Measurements from ENCODE around the gene MAGI2. TPM values are rescaled to one million over a fixed set of nuclear protein-coding genes. Genes with fewer than 3 reads are reported as not detected.
A peak's percentile ranks its signal among the peaks of the same experiment; 100 is the strongest.

The MAGI2 gene
- total and polyA plus RNA-seq, 4 donors = 43.4 to 61.3 (median 50.1) TPM

GRCh38 chr7:79329464-79329863, 124.0 kb downstream of the MAGI2 start:
- H3K4me3 ChIP-seq (ENCODE audit: low read depth, low read length) = no peak overlapping the region
- DNase-seq (ENCODE audit: low read depth in 4 of 6, low spot score in 6 of 6) = peak in 1 of 6 donors; percentile 21
- H3K4me1 ChIP-seq (ENCODE audit: control insufficient read depth, insufficient read depth, low read length) = no peaks in the 10 kb centered on the region
- WGBS (ENCODE audit: insufficient coverage) = no CpG with 5 or more reads among the region's 4 CpGs
- H3K9me3 ChIP-seq (ENCODE audit: control insufficient read depth, insufficient read depth, low read length) = no peaks in the 10 kb centered on the region
- no peaks in the 10 kb centered on the region for H3K36me3 ChIP-seq (ENCODE audit: control insufficient read depth, insufficient read depth, low read length)
- no peaks in the 10 kb centered on the region for H3K27me3 ChIP-seq (ENCODE audit: control insufficient read depth, insufficient read depth, low read length)
- no peak overlapping the region for H3K27ac ChIP-seq (ENCODE audit: low read depth, low read length)

- Histone ChIP-seq H3K9me3 (ENCODE audit: control insufficient read depth, insufficient read depth, low read length) (no peaks in the 10 kb centered on the region), H3K27me3 (ENCODE audit: control insufficient read depth, insufficient read depth, low read length) (no peaks in the 10 kb centered on the region), H3K27ac (ENCODE audit: low read depth, low read length) (no peak overlapping the region), H3K36me3 (ENCODE audit: control insufficient read depth, insufficient read depth, low read length) (no peaks in the 10 kb centered on the region), H3K4me3 (ENCODE audit: low read depth, low read length) (no peak overlapping the region), H3K4me1 (ENCODE audit: control insufficient read depth, insufficient read depth, low read length) (no peaks in the 10 kb centered on the region)
- WGBS (ENCODE audit: insufficient coverage) = no CpG with 5 or more reads among the region's 2 CpGs
- DNase-seq (ENCODE audit: low read depth in 4 of 6, low spot score in 6 of 6) = no peak
Observed at GRCh38 chr7:79320741-79321473, 132.6 kb downstream of the MAGI2 start.

GRCh38 chr7:79319369-79319768, 134.1 kb downstream of the MAGI2 start:
- H3K27me3 ChIP-seq (ENCODE audit: control insufficient read depth, insufficient read depth, low read length) = no peaks in the 10 kb centered on the region
- WGBS (ENCODE audit: insufficient coverage) = 100% methylated on average over 1 of the region's 1 CpG
- no peak for DNase-seq (ENCODE audit: low read depth in 4 of 6, low spot score in 6 of 6)

DNA sequence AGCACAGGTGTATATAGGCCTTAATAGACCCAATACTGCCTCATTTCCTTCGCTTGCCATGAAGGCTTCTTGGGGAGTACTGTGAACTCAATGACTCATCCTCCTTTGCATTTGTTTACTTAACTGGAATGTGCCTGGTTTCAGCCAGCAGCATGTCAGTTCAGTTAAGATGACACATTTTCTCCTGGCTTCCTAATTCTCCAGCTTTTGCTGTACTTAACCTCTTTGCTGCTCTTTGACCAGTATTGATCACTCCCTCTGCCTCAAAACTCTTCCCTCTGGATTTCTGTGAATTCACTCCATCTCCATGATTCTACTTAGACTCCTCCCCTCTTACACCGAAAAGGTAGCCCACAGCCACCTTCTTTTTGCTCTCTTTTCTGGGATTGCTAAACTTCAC, 135.7 kb downstream of the MAGI2 start:
- no peak overlapping the region for H3K4me3 ChIP-seq (ENCODE audit: low read depth, low read length)
- H3K27ac ChIP-seq (ENCODE audit: low read depth, low read length) = no peak overlapping the region
- H3K27me3 ChIP-seq (ENCODE audit: control insufficient read depth, insufficient read depth, low read length) = no peaks in the 10 kb centered on the region
- no peaks in the 10 kb centered on the region for H3K36me3 ChIP-seq (ENCODE audit: control insufficient read depth, insufficient read depth, low read length)
- DNase-seq (ENCODE audit: low read depth in 4 of 6, low spot score in 6 of 6) = no peak
- no peaks in the 10 kb centered on the region for H3K9me3 ChIP-seq (ENCODE audit: control insufficient read depth, insufficient read depth, low read length)
- no peaks in the 10 kb centered on the region for H3K4me1 ChIP-seq (ENCODE audit: control insufficient read depth, insufficient read depth, low read length)
- WGBS (ENCODE audit: insufficient coverage) = 76% methylated on average over 2 of the region's 2 CpGs

More at GRCh38 chr7:79319369-79319768, 134.1 kb downstream of the MAGI2 start:
- Histone ChIP-seq H3K27ac (ENCODE audit: low read depth, low read length) (no peak overlapping the region), H3K4me3 (ENCODE audit: low read depth, low read length) (no peak overlapping the region), H3K9me3 (ENCODE audit: control insufficient read depth, insufficient read depth, low read length) (no peaks in the 10 kb centered on the region), H3K4me1 (ENCODE audit: control insufficient read depth, insufficient read depth, low read length) (no peaks in the 10 kb centered on the region), H3K36me3 (ENCODE audit: control insufficient read depth, insufficient read depth, low read length) (no peaks in the 10 kb centered on the region)

- Histone ChIP-seq H3K27ac (ENCODE audit: low read depth, low read length) (no peak overlapping the region), H3K9me3 (ENCODE audit: control insufficient read depth, insufficient read depth, low read length) (no peaks in the 10 kb centered on the region), H3K4me1 (ENCODE audit: control insufficient read depth, insufficient read depth, low read length) (no peaks in the 10 kb centered on the region), H3K36me3 (ENCODE audit: control insufficient read depth, insufficient read depth, low read length) (no peaks in the 10 kb centered on the region), H3K4me3 (ENCODE audit: low read depth, low read length) (no peak overlapping the region), H3K27me3 (ENCODE audit: control insufficient read depth, insufficient read depth, low read length) (no peaks in the 10 kb centered on the region)
- DNase-seq (ENCODE audit: low read depth in 4 of 6, low spot score in 6 of 6) = no peak
- 100% methylated on average over 3 of the region's 3 CpGs for WGBS (ENCODE audit: insufficient coverage)
Observed at GRCh38 chr7:79312022-79312421, 141.4 kb downstream of the MAGI2 start.

DNA sequence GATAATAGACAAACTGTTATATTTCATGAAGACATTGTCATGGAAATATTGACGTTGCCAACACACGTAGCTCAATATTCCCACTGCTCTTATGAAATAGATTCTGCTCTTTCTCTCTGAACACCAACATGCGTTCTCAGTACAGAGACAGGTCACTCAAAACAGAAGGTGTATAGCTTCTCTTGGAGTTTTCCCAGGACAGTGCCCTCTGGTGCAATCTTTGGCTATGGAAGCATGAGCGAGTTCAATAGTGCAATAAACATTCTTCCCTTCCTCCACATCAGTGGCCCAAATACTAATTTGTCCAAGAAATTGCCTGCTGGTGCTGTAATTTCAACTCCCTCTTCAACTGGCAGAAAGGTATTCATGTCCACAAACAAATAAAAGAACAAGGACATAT, 145.3 kb downstream of the MAGI2 start:
- Histone ChIP-seq H3K27ac (ENCODE audit: low read depth, low read length) (no peak overlapping the region), H3K9me3 (ENCODE audit: control insufficient read depth, insufficient read depth, low read length) (no peaks in the 10 kb centered on the region), H3K4me1 (ENCODE audit: control insufficient read depth, insufficient read depth, low read length) (no peaks in the 10 kb centered on the region), H3K4me3 (ENCODE audit: low read depth, low read length) (no peak overlapping the region), H3K36me3 (ENCODE audit: control insufficient read depth, insufficient read depth, low read length) (no peaks in the 10 kb centered on the region), H3K27me3 (ENCODE audit: control insufficient read depth, insufficient read depth, low read length) (no peaks in the 10 kb centered on the region)
- WGBS (ENCODE audit: insufficient coverage) = 57% methylated on average over 1 of the region's 4 CpGs
- DNase-seq (ENCODE audit: low read depth in 4 of 6, low spot score in 6 of 6) = peak in 2 of 6 donors; percentile 3 to 48

DNA sequence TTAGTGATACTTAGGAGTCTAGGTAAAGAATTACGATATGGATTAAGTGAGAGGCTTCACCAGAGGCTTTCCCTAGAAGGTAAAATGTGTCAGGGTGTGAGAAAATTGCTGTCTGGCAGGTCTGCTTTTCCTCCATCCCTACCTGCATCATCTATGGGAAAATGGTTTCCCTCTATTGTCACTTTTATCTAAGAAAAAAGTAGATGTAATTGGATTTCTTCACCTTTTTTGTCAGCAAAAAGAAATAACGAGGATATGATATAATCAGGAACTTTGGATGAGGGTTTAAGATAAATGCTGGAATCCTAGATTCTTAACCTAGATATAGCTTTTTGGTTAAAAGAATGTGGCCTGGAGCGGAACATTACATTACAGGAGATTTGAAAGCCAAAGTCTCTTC, 146.1 kb downstream of the MAGI2 start:
- DNase-seq (ENCODE audit: low read depth in 4 of 6, low spot score in 6 of 6) = no peak
- Histone ChIP-seq H3K9me3 (ENCODE audit: control insufficient read depth, insufficient read depth, low read length) (no peaks in the 10 kb centered on the region), H3K4me1 (ENCODE audit: control insufficient read depth, insufficient read depth, low read length) (no peaks in the 10 kb centered on the region), H3K4me3 (ENCODE audit: low read depth, low read length) (no peak overlapping the region), H3K27ac (ENCODE audit: low read depth, low read length) (no peak overlapping the region), H3K36me3 (ENCODE audit: control insufficient read depth, insufficient read depth, low read length) (no peaks in the 10 kb centered on the region), H3K27me3 (ENCODE audit: control insufficient read depth, insufficient read depth, low read length) (no peaks in the 10 kb centered on the region)
- no CpG with 5 or more reads among the region's 3 CpGs for WGBS (ENCODE audit: insufficient coverage)

DNA sequence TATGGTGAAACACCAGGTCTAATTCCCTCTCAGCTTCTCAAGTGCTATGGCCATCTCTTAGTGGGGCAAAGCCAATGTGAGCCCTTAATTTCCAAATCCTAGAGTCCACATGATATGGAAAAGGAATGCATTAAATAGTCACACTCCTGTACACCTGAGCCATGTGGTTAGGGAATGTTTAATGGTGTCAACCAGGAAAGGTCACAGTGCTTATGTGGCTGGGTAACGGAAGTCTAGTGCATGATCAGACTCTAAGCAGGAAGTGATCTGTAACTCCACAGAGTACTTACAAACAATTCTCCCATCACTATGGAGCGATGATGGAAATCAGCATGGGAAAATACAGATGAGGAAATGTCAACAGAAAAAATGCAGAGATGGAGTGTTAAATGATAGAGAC, 148.8 kb downstream of the MAGI2 start:
- no peak for DNase-seq (ENCODE audit: low read depth in 4 of 6, low spot score in 6 of 6)
- no CpG with 5 or more reads among the region's 2 CpGs for WGBS (ENCODE audit: insufficient coverage)
- H3K4me1 ChIP-seq (ENCODE audit: control insufficient read depth, insufficient read depth, low read length) = no peaks in the 10 kb centered on the region

DNA sequence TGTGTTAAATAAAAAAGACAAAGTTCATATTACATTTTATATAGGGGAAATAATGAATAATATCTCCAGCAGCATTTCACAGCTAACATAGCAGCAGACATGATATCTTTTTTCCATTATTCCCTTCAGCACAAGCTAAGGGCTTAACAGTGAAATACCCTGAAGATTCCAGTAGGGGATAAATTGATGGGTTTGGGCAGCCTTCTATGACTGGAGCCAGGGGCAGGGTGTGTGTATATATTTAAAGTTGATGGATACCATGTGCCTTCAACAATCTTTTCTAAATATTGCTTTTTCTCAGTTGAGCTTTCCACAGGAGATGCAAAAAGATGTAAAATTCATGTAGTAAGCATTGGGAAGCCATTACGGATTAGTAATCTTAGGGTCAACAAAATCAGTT, 151.2 kb downstream of the MAGI2 start:
- DNase-seq (ENCODE audit: low read depth in 4 of 6, low spot score in 6 of 6) = no peak

More for the DNA sequence above, 148.8 kb downstream of the MAGI2 start:
- H3K27ac ChIP-seq (ENCODE audit: low read depth, low read length) = no peak overlapping the region
- H3K27me3 ChIP-seq (ENCODE audit: control insufficient read depth, insufficient read depth, low read length) = no peaks in the 10 kb centered on the region
- no peaks in the 10 kb centered on the region for H3K36me3 ChIP-seq (ENCODE audit: control insufficient read depth, insufficient read depth, low read length)
- H3K9me3 ChIP-seq (ENCODE audit: control insufficient read depth, insufficient read depth, low read length) = no peaks in the 10 kb centered on the region
- H3K4me3 ChIP-seq (ENCODE audit: low read depth, low read length) = no peak overlapping the region

DNA sequence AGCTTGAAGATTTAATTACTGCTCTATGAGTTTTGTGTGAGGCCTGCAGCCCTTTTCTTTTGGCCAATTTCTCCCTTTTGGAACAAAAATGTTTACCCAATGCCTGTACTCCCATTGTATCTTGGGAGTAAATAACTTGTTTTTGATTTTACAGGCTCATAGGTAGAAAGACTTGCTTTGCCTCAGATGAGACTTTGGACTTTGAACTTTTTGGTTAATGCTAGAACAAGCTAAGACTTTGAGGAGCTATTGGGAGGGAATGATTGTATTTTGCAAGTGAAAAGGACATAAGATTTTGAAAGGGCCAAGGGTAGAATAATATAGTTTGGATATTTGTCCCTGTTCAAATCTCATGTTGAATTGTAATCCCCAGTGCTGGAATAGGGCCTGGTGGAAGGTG, 152.0 kb downstream of the MAGI2 start:
- no peaks in the 10 kb centered on the region for H3K9me3 ChIP-seq (ENCODE audit: control insufficient read depth, insufficient read depth, low read length)
- H3K4me3 ChIP-seq (ENCODE audit: low read depth, low read length) = no peak overlapping the region
- no peak for DNase-seq (ENCODE audit: low read depth in 4 of 6, low spot score in 6 of 6)
- H3K27me3 ChIP-seq (ENCODE audit: control insufficient read depth, insufficient read depth, low read length) = no peaks in the 10 kb centered on the region
- H3K27ac ChIP-seq (ENCODE audit: low read depth, low read length) = no peak overlapping the region
- H3K4me1 ChIP-seq (ENCODE audit: control insufficient read depth, insufficient read depth, low read length) = no peaks in the 10 kb centered on the region
- H3K36me3 ChIP-seq (ENCODE audit: control insufficient read depth, insufficient read depth, low read length) = no peaks in the 10 kb centered on the region

More for the DNA sequence above, 151.2 kb downstream of the MAGI2 start:
- H3K27ac ChIP-seq (ENCODE audit: low read depth, low read length) = no peak overlapping the region
- H3K4me1 ChIP-seq (ENCODE audit: control insufficient read depth, insufficient read depth, low read length) = no peaks in the 10 kb centered on the region
- 83% methylated on average over 1 of the region's 1 CpG for WGBS (ENCODE audit: insufficient coverage)
- no peaks in the 10 kb centered on the region for H3K36me3 ChIP-seq (ENCODE audit: control insufficient read depth, insufficient read depth, low read length)
- H3K4me3 ChIP-seq (ENCODE audit: low read depth, low read length) = no peak overlapping the region
- H3K27me3 ChIP-seq (ENCODE audit: control insufficient read depth, insufficient read depth, low read length) = no peaks in the 10 kb centered on the region
- H3K9me3 ChIP-seq (ENCODE audit: control insufficient read depth, insufficient read depth, low read length) = no peaks in the 10 kb centered on the region

Data from spinal cord (tissue), 10 donors.